Chondrocyte (in vitro differentiated cells): Measurements from ENCODE around the gene SENP1. TPM values are rescaled to one million over a fixed set of nuclear protein-coding genes. Genes with fewer than 3 reads are reported as not detected.

Experiments used
- DNase-seq: peaks from one replicate; pipeline ENCODE4 v3.0.0; 2021; ENCODE audit warnings: mixed read lengths, low spot score
- H3K27ac Mint-ChIP-seq: one replicate; pipeline ENCODE4 v1.8.0; 2021; ENCODE audit warnings: mild to moderate bottlenecking, moderate library complexity, mixed read lengths; ENCODE audit not compliant: unreplicated experiment
- H3K27me3 Mint-ChIP-seq: 2 replicates; pipeline ENCODE4 v1.8.0; 2021; ENCODE audit warnings: low read depth, mixed read lengths
- H3K36me3 Mint-ChIP-seq: 2 replicates; pipeline ENCODE4 v1.8.0; 2021; ENCODE audit warnings: low read depth, mixed read lengths
- H3K4me1 Mint-ChIP-seq: 2 replicates; pipeline ENCODE4 v1.8.0; 2021; ENCODE audit warnings: low read depth, mild to moderate bottlenecking, mixed read lengths
- H3K4me3 Mint-ChIP-seq: one replicate; pipeline ENCODE4 v1.8.0; 2021; ENCODE audit warnings: mild to moderate bottlenecking, moderate library complexity, mixed read lengths; ENCODE audit not compliant: unreplicated experiment
- H3K9me3 Mint-ChIP-seq: 2 replicates; pipeline ENCODE4 v1.8.0; 2021; ENCODE audit warnings: low read depth, mixed read lengths
- CTCF ChIP-seq: fragments of 200-600 bp; sonication (generic); IDR thresholded peaks from 2 replicates; pipeline ENCODE4 v1.5.0; 2021; ENCODE audit warnings: antibody characterized with exemption, mild to moderate bottlenecking, moderate library complexity
- total RNA-seq: library from RNA; stranded (reverse); gene quantifications from 3 replicates; pipeline ENCODE4 v1.2.1, GENCODE V29; 2021

SENP1 gene
- total RNA-seq, 1 donor from 2014 or later: 19.7 TPM

- H3K36me3 Mint-ChIP-seq: peaks cover 21% of the 10 kb centered on the region
- no peak overlapping the region for H3K4me3 Mint-ChIP-seq
- no peak for TF ChIP-seq CTCF
- no peak overlapping the region for H3K27ac Mint-ChIP-seq
- no peak for DNase-seq
- H3K9me3 Mint-ChIP-seq: no peaks in the 10 kb centered on the region
- peaks cover 5% of the 10 kb centered on the region for H3K4me1 Mint-ChIP-seq
- H3K27me3 Mint-ChIP-seq: no peaks in the 10 kb centered on the region
Observed at GRCh38 chr12:48045061-48045846, 60.6 kb downstream of the SENP1 start.

- no peak for TF ChIP-seq CTCF
- Mint-ChIP-seq H3K27me3 (no peaks in the 10 kb centered on the region), H3K36me3 (peaks cover 21% of the 10 kb centered on the region), H3K27ac (no peak overlapping the region), H3K9me3 (no peaks in the 10 kb centered on the region), H3K4me1 (no peaks in the 10 kb centered on the region), H3K4me3 (no peak overlapping the region)
- no peak for DNase-seq
Observed at GRCh38 chr12:48044396-48044795, 61.5 kb downstream of the SENP1 start.

GRCh38 chr12:48043771-48044170 is 62.1 kb downstream of the SENP1 start:
- H3K4me3 Mint-ChIP-seq: no peak overlapping the region
- peaks cover 19% of the 10 kb centered on the region for H3K36me3 Mint-ChIP-seq
- no peaks in the 10 kb centered on the region for H3K9me3 Mint-ChIP-seq
- TF ChIP-seq CTCF: no peak
- no peak for DNase-seq
- no peaks in the 10 kb centered on the region for H3K27me3 Mint-ChIP-seq
- H3K4me1 Mint-ChIP-seq: no peaks in the 10 kb centered on the region
- H3K27ac Mint-ChIP-seq: no peak overlapping the region

GRCh38 chr12:48041591-48042423 is 64.1 kb downstream of the SENP1 start:
- DNase-seq: no peak
- Mint-ChIP-seq H3K27ac (no peak overlapping the region), H3K27me3 (no peaks in the 10 kb centered on the region), H3K4me1 (peaks cover 15% of the 10 kb centered on the region), H3K9me3 (no peaks in the 10 kb centered on the region), H3K4me3 (no peak overlapping the region), H3K36me3 (peaks cover 13% of the 10 kb centered on the region)
- no peak for TF ChIP-seq CTCF

- Mint-ChIP-seq H3K4me3 (no peak overlapping the region), H3K27ac (no peak overlapping the region), H3K36me3 (peaks cover 7% of the 10 kb centered on the region), H3K27me3 (no peaks in the 10 kb centered on the region), H3K4me1 (peaks cover 15% of the 10 kb centered on the region), H3K9me3 (no peaks in the 10 kb centered on the region)
- no peak for TF ChIP-seq CTCF
- DNase-seq: no peak
Observed at GRCh38 chr12:48040354-48040753, 65.5 kb downstream of the SENP1 start.
